Measurements from ENCODE around the gene RALY.
A peak's percentile ranks its signal among the peaks of the same experiment; 100 is the strongest.

RALY gene

DNA sequence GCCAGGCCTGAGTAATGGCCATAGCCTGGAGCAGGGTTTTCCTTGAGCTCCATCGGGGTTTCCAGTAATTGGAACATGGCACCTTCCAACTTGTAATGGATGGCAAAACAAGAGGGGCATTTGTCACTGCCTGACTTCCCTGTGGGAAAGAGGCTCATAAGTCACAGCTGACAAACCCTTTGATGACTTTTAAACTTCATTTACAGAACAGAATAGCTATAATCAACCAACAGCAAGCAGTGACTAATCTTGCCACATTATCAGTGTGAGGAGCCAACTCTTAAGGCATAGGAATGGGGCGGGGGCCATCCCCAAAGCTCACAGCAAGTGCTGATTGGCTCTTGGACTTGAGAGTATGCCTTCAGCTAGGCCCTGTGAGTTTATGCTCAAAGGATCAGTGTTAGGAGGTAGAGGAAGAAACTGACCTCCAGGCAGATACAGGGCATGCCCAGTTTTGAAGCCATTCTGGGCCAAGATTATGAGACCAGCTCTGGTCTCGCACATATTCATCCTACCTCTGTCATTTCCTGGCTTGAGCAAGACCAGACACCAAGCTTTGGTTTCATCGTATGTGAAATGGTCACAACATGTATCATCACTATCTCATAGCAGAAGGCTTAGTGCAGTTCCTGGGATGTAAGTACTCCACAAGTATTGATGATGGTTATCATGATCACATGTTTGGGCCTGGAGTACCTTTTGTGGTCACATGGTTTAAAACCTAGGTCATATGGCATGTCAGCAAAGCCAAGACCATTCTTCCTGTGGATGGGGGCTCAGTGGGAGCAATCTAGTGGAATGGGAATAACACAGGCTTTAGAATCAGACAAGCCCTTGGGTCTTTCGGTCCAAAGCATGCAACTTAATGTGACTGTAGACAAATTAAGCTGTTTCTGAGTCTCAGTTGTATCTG is 69.1 kb downstream of the RALY start:
- H4K8ac ChIP-seq (ENCODE audit: low read depth, low read length): peak overlapping the region; percentile 40
- peak overlapping the region; percentile 30 for H3K4ac ChIP-seq (ENCODE audit: low read depth, low read length)
- H2BK12ac ChIP-seq (ENCODE audit: low read length): peak overlapping the region; percentile 90
- peak overlapping the region; percentile 26 for H3K14ac ChIP-seq (ENCODE audit: low read length)
- H3K4me3 ChIP-seq (ENCODE audit: low read depth, low read length): no peak overlapping the region
- peak overlapping the region; percentile 62 for H2BK5ac ChIP-seq (ENCODE audit: low read depth, low read length, poor library complexity)
- H2AK5ac ChIP-seq (ENCODE audit: low read length): peak overlapping the region; percentile 40
- H3K23ac ChIP-seq (ENCODE audit: low read length): no peak overlapping the region
- no CpG with 5 or more reads among the region's 5 CpGs for WGBS (ENCODE audit: extremely low coverage, insufficient coverage, insufficient read length)
- H2AFZ ChIP-seq (ENCODE audit: insufficient read depth, low read length, poor library complexity): no peak overlapping the region
- H3K79me2 ChIP-seq (ENCODE audit: control insufficient read depth, insufficient read depth, low read length, poor library complexity): peaks cover 8% of the 10 kb centered on the region
- peak overlapping the region; percentile 45 for H2BK120ac ChIP-seq (ENCODE audit: insufficient read depth, low read length, poor library complexity)
- no peak overlapping the region for H3K4me2 ChIP-seq (ENCODE audit: low read length)
- H3K36me3 ChIP-seq (ENCODE audit: control insufficient read depth in 1 of 2, insufficient read depth in 2 of 2, low read length in 2 of 2): peaks cover 0 to 2% of the 10 kb centered on the region in 2 experiments
- no peak overlapping the region for H3K9ac ChIP-seq (ENCODE audit: low read length)
- DNase-seq: no peak
- H3K18ac ChIP-seq (ENCODE audit: low read length): peak overlapping the region; percentile 56
- H3K4me1 ChIP-seq (ENCODE audit: control insufficient read depth in 1 of 2, insufficient read depth in 2 of 2, low read length in 2 of 2): peaks cover 36 to 56% of the 10 kb centered on the region in 2 experiments
- peak overlapping the region; percentile 77 for H3K27ac ChIP-seq (ENCODE audit: low read depth, low read length)
- H3K79me1 ChIP-seq (ENCODE audit: low read length): peaks cover 27% of the 10 kb centered on the region
- no peaks in the 10 kb centered on the region for H3K27me3 ChIP-seq (ENCODE audit: insufficient read depth, low read length)
- no peaks in the 10 kb centered on the region for H3K9me3 ChIP-seq (ENCODE audit: insufficient read depth, low read depth, low read length)
- H4K12ac ChIP-seq (ENCODE audit: low read depth, low read length): no peak overlapping the region
- peak overlapping the region; percentile 40 for H4K91ac ChIP-seq (ENCODE audit: low read depth, low read length)

DNA sequence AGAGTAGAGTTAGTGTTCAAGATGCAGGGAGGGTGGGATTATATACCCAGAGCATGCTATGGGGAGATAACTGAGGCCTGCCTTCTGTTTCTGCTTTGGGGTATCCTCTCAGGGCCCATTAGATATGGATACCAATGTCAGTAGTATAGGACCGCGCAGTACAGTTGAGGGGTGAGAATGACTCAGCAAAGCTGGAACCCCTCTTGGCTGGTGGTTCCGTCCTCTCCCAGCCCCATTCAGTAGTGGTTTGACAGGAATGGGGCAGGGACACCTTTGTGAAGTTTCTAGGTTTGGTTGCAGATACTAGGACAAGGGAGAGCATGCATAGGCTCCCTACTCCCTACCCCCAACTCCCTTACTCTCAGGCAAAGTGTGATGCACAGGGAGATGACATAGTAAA is 70.6 kb downstream of the RALY start:
- H3K18ac ChIP-seq (ENCODE audit: low read length): peak overlapping the region; percentile 89
- peak overlapping the region; percentile 56 for H3K14ac ChIP-seq (ENCODE audit: low read length)
- DNase-seq: no peak
- peaks cover 27% of the 10 kb centered on the region for H3K79me1 ChIP-seq (ENCODE audit: low read length)
- H3K23ac ChIP-seq (ENCODE audit: low read length): no peak overlapping the region
- peaks cover 35 to 57% of the 10 kb centered on the region in 2 experiments for H3K4me1 ChIP-seq (ENCODE audit: control insufficient read depth in 1 of 2, insufficient read depth in 2 of 2, low read length in 2 of 2)
- peak overlapping the region; percentile 73 for H2BK120ac ChIP-seq (ENCODE audit: insufficient read depth, low read length, poor library complexity)
- peaks cover 0 to 2% of the 10 kb centered on the region in 2 experiments for H3K36me3 ChIP-seq (ENCODE audit: control insufficient read depth in 1 of 2, insufficient read depth in 2 of 2, low read length in 2 of 2)
- no peaks in the 10 kb centered on the region for H3K27me3 ChIP-seq (ENCODE audit: insufficient read depth, low read length)
- no CpG with 5 or more reads among the region's 3 CpGs for WGBS (ENCODE audit: extremely low coverage, insufficient coverage, insufficient read length)
- H4K91ac ChIP-seq (ENCODE audit: low read depth, low read length): peak overlapping the region; percentile 71
- peak overlapping the region; percentile 46 for H2BK12ac ChIP-seq (ENCODE audit: low read length)
- H3K27ac ChIP-seq (ENCODE audit: low read depth, low read length): peak overlapping the region; percentile 80
- no peak overlapping the region for H3K4me2 ChIP-seq (ENCODE audit: low read length)
- no peak overlapping the region for H4K12ac ChIP-seq (ENCODE audit: low read depth, low read length)
- peak overlapping the region; percentile 68 for H3K4ac ChIP-seq (ENCODE audit: low read depth, low read length)
- H3K4me3 ChIP-seq (ENCODE audit: low read depth, low read length): no peak overlapping the region
- H3K79me2 ChIP-seq (ENCODE audit: control insufficient read depth, insufficient read depth, low read length, poor library complexity): peaks cover 8% of the 10 kb centered on the region
- H2AFZ ChIP-seq (ENCODE audit: insufficient read depth, low read length, poor library complexity): no peak overlapping the region
- no peak overlapping the region for H3K9ac ChIP-seq (ENCODE audit: low read length)
- H2BK5ac ChIP-seq (ENCODE audit: low read depth, low read length, poor library complexity): peak overlapping the region; percentile 83
- peak overlapping the region; percentile 73 for H2AK5ac ChIP-seq (ENCODE audit: low read length)
- no peaks in the 10 kb centered on the region for H3K9me3 ChIP-seq (ENCODE audit: insufficient read depth, low read depth, low read length)
- peak overlapping the region; percentile 75 for H4K8ac ChIP-seq (ENCODE audit: low read depth, low read length)

DNA sequence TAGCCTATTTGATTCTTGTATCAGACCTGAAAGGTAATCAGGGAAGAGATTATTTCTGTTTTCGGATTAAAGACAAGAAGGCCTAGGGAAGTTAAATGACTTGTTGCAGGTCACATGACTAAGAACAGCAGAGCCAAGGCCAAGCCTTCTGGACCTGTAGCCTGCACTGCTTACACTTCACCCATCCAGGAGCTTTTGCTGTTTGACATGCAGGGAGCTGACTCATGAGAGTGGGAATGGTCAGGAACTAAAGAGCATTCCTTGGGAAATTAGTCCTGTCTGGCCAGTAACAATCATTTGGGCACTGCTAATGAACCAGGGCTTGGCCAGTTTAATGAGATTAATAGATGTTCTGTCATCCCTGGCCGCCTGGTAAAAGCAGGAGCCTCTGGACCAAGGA is 71.5 kb downstream of the RALY start:
- H4K8ac ChIP-seq (ENCODE audit: low read depth, low read length): no peak overlapping the region
- H3K79me2 ChIP-seq (ENCODE audit: control insufficient read depth, insufficient read depth, low read length, poor library complexity): peaks cover 8% of the 10 kb centered on the region
- H3K36me3 ChIP-seq (ENCODE audit: control insufficient read depth in 1 of 2, insufficient read depth in 2 of 2, low read length in 2 of 2): peaks cover 0 to 2% of the 10 kb centered on the region in 2 experiments
- no peak overlapping the region for H2AFZ ChIP-seq (ENCODE audit: insufficient read depth, low read length, poor library complexity)
- H4K91ac ChIP-seq (ENCODE audit: low read depth, low read length): no peak overlapping the region
- DNase-seq: no peak
- H2BK120ac ChIP-seq (ENCODE audit: insufficient read depth, low read length, poor library complexity): no peak overlapping the region
- H3K9me3 ChIP-seq (ENCODE audit: insufficient read depth, low read depth, low read length): no peaks in the 10 kb centered on the region
- H3K4ac ChIP-seq (ENCODE audit: low read depth, low read length): no peak overlapping the region
- no peak overlapping the region for H2BK12ac ChIP-seq (ENCODE audit: low read length)
- no peak overlapping the region for H3K14ac ChIP-seq (ENCODE audit: low read length)
- H3K27me3 ChIP-seq (ENCODE audit: insufficient read depth, low read length): no peaks in the 10 kb centered on the region
- WGBS (ENCODE audit: extremely low coverage, insufficient coverage, insufficient read length): no CpG with 5 or more reads among the region's 2 CpGs
- no peak overlapping the region for H2AK5ac ChIP-seq (ENCODE audit: low read length)
- H2BK5ac ChIP-seq (ENCODE audit: low read depth, low read length, poor library complexity): no peak overlapping the region
- H3K4me2 ChIP-seq (ENCODE audit: low read length): no peak overlapping the region
- H3K23ac ChIP-seq (ENCODE audit: low read length): no peak overlapping the region
- peak overlapping the region; percentile 80 for H3K27ac ChIP-seq (ENCODE audit: low read depth, low read length)
- H3K4me1 ChIP-seq (ENCODE audit: control insufficient read depth in 1 of 2, insufficient read depth in 2 of 2, low read length in 2 of 2): peaks cover 30 to 54% of the 10 kb centered on the region in 2 experiments
- no peak overlapping the region for H3K9ac ChIP-seq (ENCODE audit: low read length)
- no peak overlapping the region for H3K18ac ChIP-seq (ENCODE audit: low read length)
- H3K79me1 ChIP-seq (ENCODE audit: low read length): peaks cover 24% of the 10 kb centered on the region
- no peak overlapping the region for H4K12ac ChIP-seq (ENCODE audit: low read depth, low read length)
- H3K4me3 ChIP-seq (ENCODE audit: low read depth, low read length): no peak overlapping the region

- peak overlapping the region; percentile 85 for H3K27ac ChIP-seq (ENCODE audit: low read depth, low read length)
- H3K23ac ChIP-seq (ENCODE audit: low read length): no peak overlapping the region
- peak overlapping the region; percentile 65 for H4K91ac ChIP-seq (ENCODE audit: low read depth, low read length)
- H2AFZ ChIP-seq (ENCODE audit: insufficient read depth, low read length, poor library complexity): no peak overlapping the region
- H3K14ac ChIP-seq (ENCODE audit: low read length): peak overlapping the region; percentile 32
- no peak overlapping the region for H2BK120ac ChIP-seq (ENCODE audit: insufficient read depth, low read length, poor library complexity)
- H3K79me1 ChIP-seq (ENCODE audit: low read length): peaks cover 24% of the 10 kb centered on the region
- no peaks in the 10 kb centered on the region for H3K9me3 ChIP-seq (ENCODE audit: insufficient read depth, low read depth, low read length)
- H3K4me2 ChIP-seq (ENCODE audit: low read length): no peak overlapping the region
- peaks cover 30 to 51% of the 10 kb centered on the region in 2 experiments for H3K4me1 ChIP-seq (ENCODE audit: control insufficient read depth in 1 of 2, insufficient read depth in 2 of 2, low read length in 2 of 2)
- H4K12ac ChIP-seq (ENCODE audit: low read depth, low read length): no peak overlapping the region
- H2AK5ac ChIP-seq (ENCODE audit: low read length): peak overlapping the region; percentile 25
- H2BK5ac ChIP-seq (ENCODE audit: low read depth, low read length, poor library complexity): peak overlapping the region; percentile 16
- H3K27me3 ChIP-seq (ENCODE audit: insufficient read depth, low read length): no peaks in the 10 kb centered on the region
- peaks cover 0 to 2% of the 10 kb centered on the region in 2 experiments for H3K36me3 ChIP-seq (ENCODE audit: control insufficient read depth in 1 of 2, insufficient read depth in 2 of 2, low read length in 2 of 2)
- peaks cover 8% of the 10 kb centered on the region for H3K79me2 ChIP-seq (ENCODE audit: control insufficient read depth, insufficient read depth, low read length, poor library complexity)
- WGBS (ENCODE audit: extremely low coverage, insufficient coverage, insufficient read length): no CpG with 5 or more reads among the region's 3 CpGs
- H4K8ac ChIP-seq (ENCODE audit: low read depth, low read length): no peak overlapping the region
- no peak overlapping the region for H3K9ac ChIP-seq (ENCODE audit: low read length)
- no peak overlapping the region for H3K4me3 ChIP-seq (ENCODE audit: low read depth, low read length)
- no peak overlapping the region for H3K4ac ChIP-seq (ENCODE audit: low read depth, low read length)
- no peak for DNase-seq
- peak overlapping the region; percentile 17 for H2BK12ac ChIP-seq (ENCODE audit: low read length)
- peak overlapping the region; percentile 43 for H3K18ac ChIP-seq (ENCODE audit: low read length)
Observed at GRCh38 chr20:34066476-34067090, 72.9 kb downstream of the RALY start.

Measured in trophoblast cell (in vitro differentiated cells and primary cell).